Astrocyte (in vitro differentiated cells and primary cell): ENCODE results near the gene RAB11FIP4. TPM values are rescaled to one million over a fixed set of nuclear protein-coding genes. Genes with fewer than 3 reads are reported as not detected.
A peak's percentile ranks its signal among the peaks of the same experiment; 100 is the strongest.

Experiments used
- DNase-seq: peaks from one replicate; pipeline ENCODE4 v3.0.0-alpha.2; 2010; ENCODE audit warnings: low read depth
- FAIRE-seq: peaks from 2 replicates; lab custom pipeline; 2011; peaks lifted over from hg19 to GRCh38; lab: Jason Lieb, UNC
- H2AFZ ChIP-seq: 2 replicates; pipeline ENCODE4 v1.6.0; 2012; ENCODE audit warnings: low read depth, low read length, inconsistent platforms
- H3K27ac ChIP-seq: 2 replicates; pipeline ENCODE4 v1.5.1; 2011; ENCODE audit warnings: low read depth, low read length, inconsistent platforms
- H3K27me3 ChIP-seq: 2 replicates; pipeline ENCODE4 v1.6.0; 2011; ENCODE audit warnings: low read length, inconsistent platforms; ENCODE audit not compliant: insufficient read depth
- H3K36me3 ChIP-seq: 2 replicates; pipeline ENCODE4 v1.5.1; 2011; ENCODE audit warnings: low read length, inconsistent platforms; ENCODE audit not compliant: insufficient read depth
- H3K4me1 ChIP-seq: 2 replicates; pipeline ENCODE4 v1.5.1; 2011; ENCODE audit warnings: low read length, inconsistent platforms; ENCODE audit not compliant: insufficient read depth
- H3K4me2 ChIP-seq: 2 replicates; pipeline ENCODE4 v1.6.0; 2012; ENCODE audit warnings: low read length, inconsistent platforms
- H3K4me3 ChIP-seq: 2 replicates; pipeline ENCODE4 v1.5.1; 2011; ENCODE audit warnings: low read depth, mild to moderate bottlenecking, low read length, inconsistent platforms; ENCODE audit not compliant: insufficient read depth
- H3K79me2 ChIP-seq: 2 replicates; pipeline ENCODE4 v1.6.0; 2012; ENCODE audit warnings: mild to moderate bottlenecking, low read length, inconsistent platforms; ENCODE audit not compliant: insufficient read depth
- H3K9ac ChIP-seq: 2 replicates; pipeline ENCODE4 v1.6.0; 2012; ENCODE audit warnings: mild to moderate bottlenecking, low read length, inconsistent platforms
- H3K9me3 ChIP-seq: 2 replicates; pipeline ENCODE4 v1.5.1; 2012; ENCODE audit warnings: low read depth, mild to moderate bottlenecking, low read length, inconsistent platforms; ENCODE audit not compliant: insufficient read depth
- H4K20me1 ChIP-seq: 2 replicates; pipeline ENCODE4 v1.6.0; 2012; ENCODE audit warnings: low read length, inconsistent platforms; ENCODE audit not compliant: insufficient read depth
- H3K27ac Mint-ChIP-seq: one replicate; pipeline ENCODE4 v1.8.0; 2021; ENCODE audit warnings: mild to moderate bottlenecking, mixed read lengths; ENCODE audit not compliant: unreplicated experiment
- H3K27me3 Mint-ChIP-seq: one replicate; pipeline ENCODE4 v1.8.0; 2021; ENCODE audit warnings: low read depth, mixed read lengths; ENCODE audit not compliant: unreplicated experiment
- H3K36me3 Mint-ChIP-seq: one replicate; pipeline ENCODE4 v1.8.0; 2021; ENCODE audit warnings: low read depth, mixed read lengths; ENCODE audit not compliant: unreplicated experiment
- H3K4me1 Mint-ChIP-seq: one replicate; pipeline ENCODE4 v1.8.0; 2021; ENCODE audit warnings: low read depth, mixed read lengths; ENCODE audit not compliant: unreplicated experiment
- H3K4me3 Mint-ChIP-seq: one replicate; pipeline ENCODE4 v1.8.0; 2021; ENCODE audit warnings: mild to moderate bottlenecking, moderate library complexity, mixed read lengths; ENCODE audit not compliant: unreplicated experiment
- H3K9me3 Mint-ChIP-seq: one replicate; pipeline ENCODE4 v1.8.0; 2021; ENCODE audit warnings: mild to moderate bottlenecking, mixed read lengths; ENCODE audit not compliant: unreplicated experiment
- CTCF ChIP-seq: IDR thresholded peaks from 2 replicates; pipeline ENCODE4 v1.5.1; 2011; ENCODE audit warnings: low read depth, mild to moderate bottlenecking, inconsistent platforms, low read length, moderate library complexity; ENCODE audit not compliant: insufficient read depth
- EZH2 ChIP-seq: IDR thresholded peaks from 2 replicates; pipeline ENCODE4 v1.6.1; 2012; ENCODE audit warnings: mild to moderate bottlenecking, low read length, inconsistent platforms; ENCODE audit not compliant: insufficient read depth
- microRNA-seq: library from miRNA; unstranded; fragments of <30 nt; microRNA quantifications from one replicate; pipeline ENCODE4 v1.2.0, GENCODE V29; 2020
- total RNA-seq: library from RNA; stranded (reverse); gene quantifications from 2 replicates; pipeline ENCODE4 v1.2.1, GENCODE V29; 2021

Gene RAB11FIP4
- total RNA-seq, 1 donor from 2014 or later: 4.4 TPM

- Mint-ChIP-seq H3K4me3 (no peak overlapping the region), H3K4me1 (no peaks in the 10 kb centered on the region), H3K9me3 (no peaks in the 10 kb centered on the region), H3K36me3 (peaks cover 18% of the 10 kb centered on the region), H3K27me3 (no peaks in the 10 kb centered on the region), H3K27ac (no peak overlapping the region)
- TF ChIP-seq EZH2 (no peak), CTCF (no peak)
- H3K9me3 ChIP-seq: no peaks in the 10 kb centered on the region
- H3K79me2 ChIP-seq: peaks cover 22% of the 10 kb centered on the region
- DNase-seq (no peak), FAIRE-seq (no peak)
- no peak overlapping the region for H3K9ac ChIP-seq
- H3K36me3 ChIP-seq: peaks cover 26% of the 10 kb centered on the region
- H2AFZ ChIP-seq: no peak overlapping the region
- H3K4me2 ChIP-seq: no peak overlapping the region
- no peak overlapping the region for H3K27ac ChIP-seq
- no peaks in the 10 kb centered on the region for H3K27me3 ChIP-seq
- no peaks in the 10 kb centered on the region for H3K4me1 ChIP-seq
- H4K20me1 ChIP-seq: peaks cover 24% of the 10 kb centered on the region
- no peak overlapping the region for H3K4me3 ChIP-seq
These were observed 196.0 kb downstream of the RAB11FIP4 start for GRCh38 chr17:31587462-31587861.

Small RNA genes lying within 50 kb of the gene (microRNA-seq; reads per million reads assigned to microRNA genes)
- gene MIR193A (689 reads per million, percentile 80 among the genes with 10 or more reads in this experiment), gene MIR365B (14.8 reads per million, percentile 42 among the genes with 10 or more reads in this experiment), gene MIR4725 (14.2 reads per million, percentile 42 among the genes with 10 or more reads in this experiment)

Other genes with a start within 250 kb of the RAB11FIP4 start
- gene OMG, start 94.4 kb upstream of the RAB11FIP4 start, total RNA-seq: not detected in 2 replicates
- 0.11 TPM in 1 of 2 replicates, not detected in the other for gene EVI2B, start 77.6 kb upstream of the RAB11FIP4 start, total RNA-seq
- gene EVI2A, start 70.1 kb upstream of the RAB11FIP4 start, total RNA-seq: 1.1 TPM in 2 replicates